ENCODE data around the gene ARL4A.

ARL4A gene

GRCh38 chr7:12701433-12701832 lies 14.0 kb downstream of the ARL4A start:
- TF ChIP-seq, protein P1, sequence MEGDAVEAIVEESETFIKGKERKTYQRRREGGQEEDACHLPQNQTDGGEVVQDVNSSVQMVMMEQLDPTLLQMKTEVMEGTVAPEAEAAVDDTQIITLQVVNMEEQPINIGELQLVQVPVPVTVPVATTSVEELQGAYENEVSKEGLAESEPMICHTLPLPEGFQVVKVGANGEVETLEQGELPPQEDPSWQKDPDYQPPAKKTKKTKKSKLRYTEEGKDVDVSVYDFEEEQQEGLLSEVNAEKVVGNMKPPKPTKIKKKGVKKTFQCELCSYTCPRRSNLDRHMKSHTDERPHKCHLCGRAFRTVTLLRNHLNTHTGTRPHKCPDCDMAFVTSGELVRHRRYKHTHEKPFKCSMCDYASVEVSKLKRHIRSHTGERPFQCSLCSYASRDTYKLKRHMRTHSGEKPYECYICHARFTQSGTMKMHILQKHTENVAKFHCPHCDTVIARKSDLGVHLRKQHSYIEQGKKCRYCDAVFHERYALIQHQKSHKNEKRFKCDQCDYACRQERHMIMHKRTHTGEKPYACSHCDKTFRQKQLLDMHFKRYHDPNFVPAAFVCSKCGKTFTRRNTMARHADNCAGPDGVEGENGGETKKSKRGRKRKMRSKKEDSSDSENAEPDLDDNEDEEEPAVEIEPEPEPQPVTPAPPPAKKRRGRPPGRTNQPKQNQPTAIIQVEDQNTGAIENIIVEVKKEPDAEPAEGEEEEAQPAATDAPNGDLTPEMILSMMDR (conservative IDR thresholded peaks at IDR 0.05; ENCODE audit: control insufficient read depth, insufficient read depth, low read depth, low read length) = no peak
- no peak overlapping the region for H3K4me3 ChIP-seq (ENCODE audit: control insufficient read depth, low read depth, low read length)
- no peak for DNase-seq (ENCODE audit: low read depth)

DNA sequence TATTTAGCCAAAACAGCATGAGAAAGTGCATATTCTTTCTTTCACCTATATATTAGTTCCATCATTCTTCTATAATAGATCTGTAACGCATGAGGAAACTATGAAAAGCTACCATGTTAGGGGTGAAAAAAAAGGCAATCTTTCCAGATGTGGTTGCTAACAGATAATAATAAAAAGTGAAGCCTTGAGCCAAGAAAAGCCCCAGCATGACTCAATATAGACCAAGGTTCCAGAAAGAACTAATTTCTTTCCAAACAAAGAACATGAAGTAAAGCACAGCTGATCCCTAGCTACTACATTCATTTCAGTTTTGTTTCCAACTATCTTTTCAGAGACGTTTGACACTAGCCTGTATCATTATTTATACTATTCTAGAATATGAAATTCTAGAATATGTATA lies 16.4 kb downstream of the ARL4A start:
- H3K4me3 ChIP-seq (ENCODE audit: control insufficient read depth, low read depth, low read length) = no peak overlapping the region
- DNase-seq (ENCODE audit: low read depth) = peak; percentile 78
- TF ChIP-seq, protein P1 (conservative IDR thresholded peaks at IDR 0.05; ENCODE audit: control insufficient read depth, insufficient read depth, low read depth, low read length) = no peak

DNA sequence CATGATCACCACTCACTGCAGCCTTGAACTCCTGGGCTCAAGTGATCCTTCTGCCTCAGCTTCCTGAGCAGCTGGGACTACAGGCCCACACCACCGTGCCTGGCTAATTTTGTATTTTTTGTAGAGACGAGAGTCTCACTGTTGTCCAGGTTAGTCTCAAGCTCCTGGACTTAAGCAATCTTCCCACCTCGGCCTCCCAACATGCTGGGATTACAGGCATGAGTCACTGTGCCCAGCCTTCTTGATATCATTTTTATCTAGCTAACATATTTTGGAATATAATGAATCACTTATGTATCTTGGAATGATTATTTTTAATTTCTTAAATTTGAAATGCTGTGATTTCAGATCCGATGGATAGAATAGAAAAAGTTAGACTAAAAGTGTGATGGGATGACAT lies 18.4 kb downstream of the ARL4A start:
- no peak overlapping the region for H3K4me3 ChIP-seq (ENCODE audit: control insufficient read depth, low read depth, low read length)
- TF ChIP-seq, protein P1 (conservative IDR thresholded peaks at IDR 0.05; ENCODE audit: control insufficient read depth, insufficient read depth, low read depth, low read length) = no peak
- DNase-seq (ENCODE audit: low read depth) = no peak

DNA sequence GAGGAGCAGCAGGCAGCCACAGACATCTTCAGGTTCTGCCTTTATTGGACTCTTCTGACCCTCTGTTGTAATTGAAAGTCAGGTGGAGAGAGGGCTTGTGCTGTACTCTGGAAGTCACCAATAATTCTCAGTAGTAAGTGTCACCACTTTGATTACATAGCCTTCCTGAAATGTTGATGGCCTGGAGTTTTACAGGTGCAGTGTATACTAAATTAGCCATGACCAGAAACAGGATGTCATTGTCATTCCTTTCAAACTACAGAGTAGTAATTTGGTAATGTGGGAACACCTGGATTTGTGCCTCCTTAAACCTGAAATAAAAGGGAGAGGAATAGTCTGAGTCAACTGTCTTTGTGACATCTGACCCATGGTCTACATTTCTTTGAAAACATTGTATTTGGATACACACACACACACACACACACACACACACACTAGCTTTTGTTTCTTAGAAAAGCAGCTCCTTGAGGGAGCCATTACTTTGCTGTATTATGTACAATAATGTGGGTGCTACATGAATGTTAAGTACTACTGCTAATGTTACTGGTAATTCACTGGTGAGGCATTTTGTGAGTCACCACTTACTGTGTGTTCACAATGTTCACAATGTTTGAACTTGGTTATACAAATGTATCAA lies 19.6 kb downstream of the ARL4A start:
- TF ChIP-seq, protein P1 (conservative IDR thresholded peaks at IDR 0.05; ENCODE audit: control insufficient read depth, insufficient read depth, low read depth, low read length) = no peak
- peak; percentile 85 for DNase-seq (ENCODE audit: low read depth)
- no peak overlapping the region for H3K4me3 ChIP-seq (ENCODE audit: control insufficient read depth, low read depth, low read length)

DNA sequence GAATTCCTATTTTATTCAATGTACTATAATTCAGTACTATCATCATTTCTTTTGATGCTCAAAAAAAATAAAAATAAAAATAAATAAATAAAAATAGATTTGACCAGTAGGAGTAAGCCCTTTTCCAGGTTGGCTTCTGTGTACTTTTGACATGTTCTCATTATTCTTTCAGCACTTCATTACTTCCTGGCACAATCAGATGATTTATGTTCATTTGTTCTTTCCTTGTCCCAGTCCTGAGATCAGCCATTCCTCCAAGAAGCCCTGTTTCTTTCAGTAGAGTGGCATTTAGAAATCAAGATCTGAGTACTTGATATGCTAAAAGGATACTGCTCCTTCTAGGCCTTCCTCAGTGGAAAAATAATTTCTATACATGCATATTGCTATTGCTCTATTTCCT lies 20.9 kb downstream of the ARL4A start:
- no peak overlapping the region for H3K4me3 ChIP-seq (ENCODE audit: control insufficient read depth, low read depth, low read length)
- TF ChIP-seq, protein P1 (conservative IDR thresholded peaks at IDR 0.05; ENCODE audit: control insufficient read depth, insufficient read depth, low read depth, low read length) = no peak
- DNase-seq (ENCODE audit: low read depth) = no peak

- TF ChIP-seq, protein P1 (conservative IDR thresholded peaks at IDR 0.05; ENCODE audit: control insufficient read depth, insufficient read depth, low read depth, low read length) = no peak
- DNase-seq (ENCODE audit: low read depth) = peak; percentile 69
- no peak overlapping the region for H3K4me3 ChIP-seq (ENCODE audit: control insufficient read depth, low read depth, low read length)
Measured at GRCh38 chr7:12709726-12710502, 22.5 kb downstream of the ARL4A start.
